HepG2 (cell line): ENCODE data around the gene STX10. TPM values are rescaled to one million over a fixed set of nuclear protein-coding genes. Genes with fewer than 3 reads are reported as not detected.

Experiments used
- AGO1 ChIP-seq: fragments of 200-400 bp; formaldehyde crosslinking; IDR thresholded peaks from 2 replicates; pipeline ENCODE4 v1.6.1; 2017; ENCODE audit warnings: mild to moderate bottlenecking, low read depth, low read length, moderate library complexity; ENCODE audit not compliant: poor library complexity, severe bottlenecking
- CEBPZ ChIP-seq: IDR thresholded peaks from 2 replicates; pipeline ENCODE4 v1.6.1; 2012; ENCODE audit warnings: low read length, improper control_type of control experiment
- FOXO1 ChIP-seq: sonication (generic); formaldehyde crosslinking; IDR thresholded peaks from 2 replicates; pipeline ENCODE4 v1.4.0; 2020; ENCODE audit warnings: missing genetic modification reagents
- HMGXB4 ChIP-seq, 2 experiments: sonication (generic) in 1 of 2; formaldehyde crosslinking in 1 of 2; IDR thresholded peaks; 2 replicates each; pipeline versions ENCODE4 v1.4.0 to v1.6.1; 2018 to 2020; ENCODE audit warnings: missing genetic modification reagents in 2 of 2, borderline replicate concordance in 1 of 2, low read depth in 1 of 2, mild to moderate bottlenecking in 1 of 2, missing biosample characterization in 1 of 2
- JARID2 ChIP-seq: sonication (generic); formaldehyde crosslinking; IDR thresholded peaks from 2 replicates; pipeline ENCODE4 v1.8.1; 2023; ENCODE audit warnings: missing genetic modification reagents, inconsistent platforms; ENCODE audit not compliant: insufficient replicate concordance
- KLF15 ChIP-seq: sonication (generic); formaldehyde crosslinking; IDR thresholded peaks from 2 replicates; pipeline ENCODE4 v1.8.1; 2023; ENCODE audit warnings: borderline replicate concordance, mild to moderate bottlenecking, inconsistent platforms, missing genetic modification reagents, mixed read lengths
- KMT2A ChIP-seq: sonication (generic); formaldehyde crosslinking; IDR thresholded peaks from 2 replicates; pipeline ENCODE4 v1.4.0; 2020; ENCODE audit warnings: missing genetic modification reagents
- MXI1 ChIP-seq: IDR thresholded peaks from 3 replicates; pipeline ENCODE4 v1.6.1; 2012; ENCODE audit warnings: low read depth, low read length, inconsistent platforms, borderline replicate concordance
- RARA ChIP-seq: IDR thresholded peaks from 2 replicates; pipeline ENCODE4 v1.6.1; 2016; ENCODE audit warnings: missing genetic modification reagents, missing compliant biosample characterization
- SKI ChIP-seq: fragments of 450-650 bp; IDR thresholded peaks from one replicate; pipeline ENCODE4 v1.6.1; 2018; ENCODE audit warnings: mild to moderate bottlenecking; ENCODE audit not compliant: partially characterized antibody
- THAP7 ChIP-seq: sonication (generic); formaldehyde crosslinking; IDR thresholded peaks from 2 replicates; pipeline ENCODE4 v1.8.1; 2023; ENCODE audit warnings: mild to moderate bottlenecking, missing genetic modification reagents
- TMF1 ChIP-seq: sonication (generic); formaldehyde crosslinking; IDR thresholded peaks from 2 replicates; pipeline ENCODE4 v1.8.1; 2022; ENCODE audit warnings: low read depth, missing genetic modification reagents
- ZIK1 ChIP-seq: sonication (generic); formaldehyde crosslinking; IDR thresholded peaks from 2 replicates; pipeline ENCODE4 v1.5.0; 2020; ENCODE audit warnings: mild to moderate bottlenecking, low read depth, missing genetic modification reagents, borderline replicate concordance
- ZNF230 ChIP-seq: sonication (generic); formaldehyde crosslinking; IDR thresholded peaks from 2 replicates; pipeline ENCODE4 v1.4.0; 2020; ENCODE audit warnings: mild to moderate bottlenecking, missing genetic modification reagents
- ZNF3 ChIP-seq: IDR thresholded peaks from 2 replicates; pipeline ENCODE4 v1.7.0; 2017; ENCODE audit warnings: inconsistent platforms
- ZNF34 ChIP-seq: sonication (generic); formaldehyde crosslinking; IDR thresholded peaks from 2 replicates; pipeline ENCODE4 v1.4.0; 2020; ENCODE audit warnings: mild to moderate bottlenecking, missing genetic modification reagents, borderline replicate concordance
- ZNF784 ChIP-seq: sonication (generic); formaldehyde crosslinking; IDR thresholded peaks from 2 replicates; pipeline ENCODE4 v1.5.1; 2020; ENCODE audit warnings: missing genetic modification reagents, mild to moderate bottlenecking, borderline replicate concordance
- ZSCAN20 ChIP-seq: sonication (generic); formaldehyde crosslinking; IDR thresholded peaks from 2 replicates; pipeline ENCODE4 v1.4.0; 2020; ENCODE audit warnings: missing genetic modification reagents, mild to moderate bottlenecking, borderline replicate concordance
- polyA plus RNA-seq, 8 experiments: library from polyadenylated mRNA; depleted of rRNA in 3 of 8; stranded (reverse) in 7 of 8; unstranded in 1 of 8; fragments of >200 nt; fragmentation: Illumina TruSeq in 4 of 8; extraction: Trizol in 4 of 8; gene quantifications; 2 replicates each; pipeline versions ENCODE4 v1.2.1 to v1.2.3, GENCODE V29; 2011 to 2016; ENCODE audit warnings: low read depth in 4 of 8, missing spikeins in 1 of 8, mixed read lengths in 1 of 8; ENCODE audit not compliant: insufficient read depth in 1 of 8
- total RNA-seq, 5 experiments: library from RNA; depleted of rRNA; stranded (reverse); fragments of >200 nt; fragmentation: Illumina TruSeq; extraction: Trizol; gene quantifications; 2 replicates each; pipeline ENCODE4 v1.2.3, GENCODE V29; 2016; ENCODE audit warnings: low read depth in 1 of 5
- TF ChIP-seq, protein P1 (sequence below): sonication (generic); formaldehyde crosslinking; IDR thresholded peaks from 2 replicates; pipeline ENCODE4 v1.4.0; 2020; ENCODE audit warnings: mild to moderate bottlenecking, missing genetic modification reagents
- TF ChIP-seq, protein P2 (sequence below): sonication (generic); formaldehyde crosslinking; IDR thresholded peaks from 2 replicates; pipeline ENCODE4 v1.4.0; 2020; ENCODE audit warnings: missing genetic modification reagents

STX10 gene
- total and polyA plus RNA-seq, 2 of the 13 experiments (the other 11 are each of a cell fraction or from before 2014, with no cell fraction given) = 47.9 to 66.4 TPM

- TF ChIP-seq SKI = peak; percentile 49
- TF ChIP-seq ZNF34 (CRISPR knock-in tag) = no peak
- no peak for TF ChIP-seq TMF1 (CRISPR knock-in tag)
- peak; percentile 69 for TF ChIP-seq RARA (CRISPR knock-in tag)
- TF ChIP-seq, protein P1, sequence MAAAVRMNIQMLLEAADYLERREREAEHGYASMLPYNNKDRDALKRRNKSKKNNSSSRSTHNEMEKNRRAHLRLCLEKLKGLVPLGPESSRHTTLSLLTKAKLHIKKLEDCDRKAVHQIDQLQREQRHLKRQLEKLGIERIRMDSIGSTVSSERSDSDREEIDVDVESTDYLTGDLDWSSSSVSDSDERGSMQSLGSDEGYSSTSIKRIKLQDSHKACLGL (CRISPR knock-in tag) = no peak
- no peak for TF ChIP-seq KMT2A
- no peak for TF ChIP-seq ZSCAN20
- no peak for TF ChIP-seq AGO1
- TF ChIP-seq THAP7 (CRISPR knock-in tag) = no peak
- TF ChIP-seq KLF15 = no peak; the same call in 1 of the 2 replicates
- no peak for TF ChIP-seq ZNF230 (CRISPR knock-in tag)
- no peak for TF ChIP-seq HMGXB4 (CRISPR knock-in tag; IDR thresholded peaks at IDR 0.05; ENCODE audit: borderline replicate concordance in 1 of 2, low read depth in 1 of 2)
- TF ChIP-seq MXI1 = peak; percentile 52; the same call in 1 of the 3 replicates
- TF ChIP-seq ZIK1 (CRISPR knock-in tag) = peak; percentile 63; the same call in 1 of the 2 replicates
- no peak for TF ChIP-seq ZNF784 (CRISPR knock-in tag)
- TF ChIP-seq FOXO1 = peak; percentile 12; the same call in 1 of the 2 replicates
- TF ChIP-seq, protein P2, sequence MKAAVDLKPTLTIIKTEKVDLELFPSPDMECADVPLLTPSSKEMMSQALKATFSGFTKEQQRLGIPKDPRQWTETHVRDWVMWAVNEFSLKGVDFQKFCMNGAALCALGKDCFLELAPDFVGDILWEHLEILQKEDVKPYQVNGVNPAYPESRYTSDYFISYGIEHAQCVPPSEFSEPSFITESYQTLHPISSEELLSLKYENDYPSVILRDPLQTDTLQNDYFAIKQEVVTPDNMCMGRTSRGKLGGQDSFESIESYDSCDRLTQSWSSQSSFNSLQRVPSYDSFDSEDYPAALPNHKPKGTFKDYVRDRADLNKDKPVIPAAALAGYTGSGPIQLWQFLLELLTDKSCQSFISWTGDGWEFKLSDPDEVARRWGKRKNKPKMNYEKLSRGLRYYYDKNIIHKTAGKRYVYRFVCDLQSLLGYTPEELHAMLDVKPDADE (CRISPR knock-in tag) = no peak
- TF ChIP-seq JARID2 (CRISPR knock-in tag) = no peak
- no peak for TF ChIP-seq ZNF3 (CRISPR knock-in tag)
- TF ChIP-seq CEBPZ = no peak
Measured at GRCh38 chr19:13164343-13165161, 14.4 kb upstream of the STX10 start (continued).
